Activated T-helper 9 cell treated with anti-CD3 and anti-CD28 coated beads, Interleukin-2, amount 50 U/mL, for 16 hours (primary cell): ENCODE data around the gene CTRB2.
"Not testable (repeated sequence)": the region's sequence is repeated elsewhere in the genome, so short reads cannot be mapped to it uniquely, and the experiment has no call there.

Experiments used
- DNase-seq: peaks from one replicate; pipeline ENCODE4 v3.0.0-alpha.2; 2020; ENCODE audit warnings: low read depth

Gene CTRB2

DNA sequence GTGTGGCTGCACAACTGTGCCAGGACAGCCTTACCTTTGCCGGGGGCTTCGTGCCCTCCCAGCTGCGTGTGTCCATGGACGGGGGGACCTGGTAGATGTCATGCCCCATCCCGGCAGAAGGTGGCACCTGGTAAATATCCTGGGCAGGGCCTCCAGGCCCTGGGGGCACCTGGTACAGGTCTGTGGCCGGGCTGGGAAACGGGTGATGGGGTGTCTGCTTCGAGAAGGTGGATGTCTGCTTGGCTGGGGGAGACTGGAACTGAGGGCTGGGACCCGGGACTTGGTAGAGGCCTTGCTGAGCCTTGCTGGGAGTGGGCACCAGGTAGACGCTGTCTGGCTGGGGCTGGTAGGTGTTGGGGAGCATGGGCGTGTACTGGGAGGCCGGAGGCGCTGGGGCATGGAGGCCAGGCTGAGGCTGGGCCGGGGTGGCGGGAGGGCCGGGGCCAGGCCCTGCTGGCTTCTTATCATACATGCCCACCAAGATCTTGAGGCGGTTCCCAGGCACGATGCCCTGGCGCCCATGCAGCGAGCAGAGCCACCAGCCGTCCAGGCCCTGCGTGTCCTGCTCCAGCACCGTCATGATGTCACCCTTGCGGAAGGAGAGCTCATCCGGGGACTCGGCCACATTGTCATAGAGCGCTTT lies 35.6 kb upstream of the CTRB2 start:
- DNase-seq = not testable (repeated sequence)

DNA sequence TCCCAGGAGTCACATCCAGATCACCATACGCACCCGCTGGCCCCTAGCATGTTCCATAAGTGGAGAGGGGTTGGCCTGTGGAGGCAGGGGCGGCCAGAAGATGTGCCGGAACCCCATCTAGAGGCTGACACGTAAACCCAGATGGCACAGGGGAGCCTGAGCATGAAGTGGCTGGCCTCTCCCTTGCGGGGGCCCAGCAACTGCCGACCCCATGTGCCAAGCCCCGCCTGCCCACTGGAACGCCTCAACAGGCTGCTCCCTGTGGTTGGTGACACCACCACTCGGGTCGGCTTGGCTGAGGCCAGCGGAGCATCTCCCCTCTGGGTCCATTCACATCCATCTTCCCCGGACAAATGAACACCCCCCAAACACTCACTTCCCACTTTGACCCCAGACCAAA lies 35.0 kb upstream of the CTRB2 start:
- no peak for DNase-seq

DNA sequence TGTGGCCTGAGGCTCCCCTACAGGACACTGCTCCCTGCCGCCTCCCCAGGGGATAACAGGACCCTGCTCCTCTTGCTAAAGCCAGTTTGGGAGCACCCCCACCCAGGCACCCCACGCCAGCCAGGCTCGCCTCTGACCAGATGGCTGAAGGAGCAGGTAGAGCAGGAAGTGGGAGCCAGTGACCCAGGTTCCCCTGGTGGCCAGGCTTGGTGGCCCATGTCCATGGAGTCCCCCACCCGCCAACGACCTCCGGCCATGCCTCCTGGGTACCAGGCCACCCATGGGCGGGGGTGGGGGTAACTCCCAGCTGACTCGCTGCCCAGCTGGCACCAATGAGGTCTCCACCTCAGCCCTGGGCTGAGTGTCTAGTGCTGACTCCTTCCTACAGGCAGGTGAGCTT lies 34.5 kb upstream of the CTRB2 start:
- no peak for DNase-seq

DNA sequence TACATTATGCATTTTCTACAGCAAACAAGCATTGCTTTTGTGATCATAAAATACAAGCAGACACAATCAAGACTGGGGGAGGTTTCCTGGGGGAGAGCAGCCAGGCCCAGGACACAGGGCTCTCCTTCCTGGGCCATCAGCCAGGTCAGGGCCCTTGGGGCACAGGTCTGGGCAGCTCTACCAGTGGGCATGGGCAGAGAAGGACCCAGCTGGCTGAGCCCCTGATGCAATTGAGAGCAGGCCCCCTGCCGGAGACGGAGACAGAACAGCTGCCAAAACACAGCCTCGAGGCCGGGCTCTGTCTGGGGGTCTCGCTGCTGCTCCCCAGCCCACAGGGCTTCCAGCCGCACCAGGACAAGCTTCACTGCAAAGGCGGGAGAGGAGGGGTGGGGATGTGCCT lies 33.7 kb upstream of the CTRB2 start:
- DNase-seq = not testable (repeated sequence)

DNA sequence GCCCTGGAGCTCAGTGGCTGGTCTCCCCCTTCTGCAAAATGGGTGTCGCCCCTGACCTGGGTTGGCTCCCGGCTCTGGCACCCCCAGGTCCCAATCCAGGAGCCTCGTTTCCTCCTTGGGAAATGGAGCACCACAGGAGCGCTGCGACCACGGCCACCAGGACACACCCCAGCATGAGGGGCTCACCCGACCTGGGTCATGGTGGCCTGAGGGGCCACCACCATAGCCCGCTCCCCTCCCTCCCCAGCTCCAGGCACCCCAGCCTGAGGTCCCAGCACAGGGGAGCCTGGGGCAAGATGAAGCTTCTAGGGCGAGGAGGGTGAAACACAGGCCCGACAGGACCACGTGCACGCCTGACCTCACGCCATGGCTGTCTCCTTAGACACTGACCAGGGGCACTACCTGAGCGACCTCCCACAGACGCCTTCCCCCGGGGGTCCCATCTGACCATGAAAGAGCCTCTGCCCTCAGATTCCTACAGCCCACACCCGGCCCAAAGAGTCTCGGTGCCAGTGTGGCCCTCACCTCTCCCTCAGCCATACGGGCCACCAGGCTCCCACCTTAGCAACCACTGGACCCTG lies 32.7 kb upstream of the CTRB2 start:
- DNase-seq = no peak

DNA sequence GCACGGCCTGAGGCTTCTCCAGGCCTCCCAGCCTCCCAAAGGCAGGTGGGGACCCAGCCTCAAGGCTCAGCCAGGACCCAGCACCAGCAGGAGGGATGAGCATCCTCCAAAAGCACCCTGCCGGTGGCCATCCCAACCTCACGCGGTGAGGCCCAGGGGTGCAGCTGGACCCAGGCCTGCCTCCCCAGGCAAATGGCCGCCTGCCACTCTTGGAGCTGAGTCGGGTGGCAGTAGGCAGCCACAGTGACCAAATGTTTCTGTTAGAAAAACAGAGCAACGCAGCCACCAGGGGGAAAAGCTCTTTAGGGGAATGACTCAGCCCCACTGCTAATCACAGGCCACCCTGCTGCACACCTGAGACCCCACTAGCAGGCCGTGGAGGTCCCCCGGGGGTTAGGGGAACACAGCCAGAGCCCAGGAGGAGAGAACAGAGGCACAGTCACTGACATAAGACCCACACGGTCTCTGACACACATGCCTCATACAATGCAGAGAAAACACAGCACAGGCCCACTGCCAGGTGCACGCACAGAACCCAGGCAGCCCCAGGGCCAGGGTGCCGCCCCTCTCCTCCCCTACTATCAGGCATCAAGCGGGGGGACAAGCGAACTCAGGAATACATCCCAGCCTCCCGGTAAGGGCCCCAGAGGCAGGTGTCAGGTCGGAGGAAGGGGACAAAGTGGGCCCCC lies 32.0 kb upstream of the CTRB2 start:
- no peak for DNase-seq

DNA sequence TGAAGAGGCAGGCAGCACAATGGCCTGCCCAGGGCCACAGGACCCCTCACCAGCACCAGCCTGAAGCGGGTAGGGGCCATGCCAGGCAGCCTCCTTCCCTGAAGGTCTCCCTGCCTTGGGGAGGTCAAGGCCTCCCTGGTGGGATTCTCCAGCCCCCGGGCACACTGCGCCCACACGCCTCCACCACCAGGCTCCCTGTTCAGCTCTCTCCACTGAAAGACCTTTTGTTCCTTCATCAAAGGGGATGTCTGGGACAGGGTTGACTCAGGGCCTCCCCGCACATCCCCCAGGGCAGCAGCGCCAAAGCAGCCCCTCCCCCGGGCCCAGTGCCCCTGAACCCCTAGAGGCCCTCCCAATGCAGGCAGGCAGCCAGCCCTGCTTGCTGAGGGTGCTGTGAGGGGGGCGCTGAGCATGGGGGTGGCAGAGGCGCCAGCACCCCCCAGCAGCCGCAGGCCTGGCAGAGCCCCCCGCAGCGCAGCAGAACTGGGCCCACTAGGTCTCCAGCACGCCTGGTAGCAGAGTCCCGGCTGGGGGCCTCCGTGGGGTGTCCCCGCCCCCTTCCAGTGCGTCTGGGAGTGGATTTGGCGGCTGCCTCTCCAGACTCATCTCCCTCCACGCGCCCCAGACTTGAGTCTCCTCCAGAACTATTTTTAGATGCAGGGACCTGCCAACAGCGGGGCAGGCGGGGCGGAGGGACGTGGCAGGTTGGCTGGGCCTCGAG lies 31.3 kb upstream of the CTRB2 start:
- DNase-seq = no peak

DNA sequence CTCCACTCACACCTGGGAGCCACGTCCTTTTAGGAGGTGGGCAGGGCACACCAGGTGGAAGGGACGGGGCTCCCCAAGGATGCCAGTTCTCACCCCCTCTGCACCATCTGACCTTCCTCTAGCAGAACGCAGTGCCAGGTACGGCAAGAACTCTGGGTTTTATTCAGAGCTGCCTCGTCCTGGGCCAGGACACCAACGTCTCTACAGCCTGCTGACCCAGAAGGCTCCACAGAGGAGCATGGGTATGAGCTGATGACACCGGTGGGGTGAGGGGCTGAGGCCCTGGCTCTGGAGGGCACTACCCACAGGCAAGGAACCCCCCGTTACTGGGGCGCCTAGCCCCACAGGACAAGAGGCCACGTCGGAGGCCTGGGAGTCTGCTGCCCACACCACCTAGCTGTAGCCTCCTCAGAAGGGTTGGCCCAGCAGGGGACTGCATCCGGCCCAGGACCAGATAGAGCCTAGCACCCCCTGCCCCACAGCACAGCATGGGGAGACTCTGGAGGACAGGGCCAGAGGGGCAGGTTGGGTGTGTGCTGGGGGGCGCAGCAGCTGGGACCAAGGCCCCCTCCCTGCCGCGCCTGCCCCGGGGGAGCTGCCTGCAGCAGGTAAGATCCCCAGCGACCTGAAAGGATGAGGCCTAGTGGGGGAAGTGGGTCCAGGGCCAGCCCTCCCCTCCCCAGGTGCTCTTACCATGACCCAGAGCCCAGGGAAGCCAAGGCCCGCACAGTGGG lies 30.6 kb upstream of the CTRB2 start:
- DNase-seq = no peak

DNA sequence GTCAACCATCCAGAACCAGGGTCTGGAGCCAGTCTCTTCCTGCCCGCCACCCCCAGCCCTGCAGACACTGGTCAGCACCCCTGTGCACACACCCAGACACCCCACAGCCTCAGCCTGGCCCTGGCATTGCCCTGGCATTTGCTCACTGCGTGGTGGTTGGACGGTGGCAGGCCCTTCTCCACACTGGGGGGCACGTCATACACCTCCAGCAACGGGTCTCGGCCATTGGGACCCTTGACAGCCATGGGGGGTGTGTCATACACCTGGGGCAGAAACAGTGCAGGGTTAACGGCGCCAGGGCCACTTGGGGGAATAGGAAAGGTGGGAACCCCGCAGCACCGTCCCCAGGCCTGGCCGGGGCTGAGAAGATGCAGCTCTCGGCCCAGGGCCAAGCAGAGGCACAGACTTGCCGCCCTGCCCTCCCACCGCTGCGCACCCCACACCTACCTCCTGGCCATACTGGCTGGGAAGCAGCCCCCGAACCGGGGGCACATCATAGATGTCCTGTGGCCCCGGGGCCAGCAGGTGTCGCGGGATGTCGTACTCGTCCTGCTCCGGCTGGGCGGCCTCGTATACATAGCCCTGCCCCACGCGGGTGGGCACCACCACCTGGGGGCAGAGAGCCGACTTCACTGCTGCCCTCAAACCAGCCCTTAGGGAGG lies 29.9 kb upstream of the CTRB2 start:
- DNase-seq = no peak

DNA sequence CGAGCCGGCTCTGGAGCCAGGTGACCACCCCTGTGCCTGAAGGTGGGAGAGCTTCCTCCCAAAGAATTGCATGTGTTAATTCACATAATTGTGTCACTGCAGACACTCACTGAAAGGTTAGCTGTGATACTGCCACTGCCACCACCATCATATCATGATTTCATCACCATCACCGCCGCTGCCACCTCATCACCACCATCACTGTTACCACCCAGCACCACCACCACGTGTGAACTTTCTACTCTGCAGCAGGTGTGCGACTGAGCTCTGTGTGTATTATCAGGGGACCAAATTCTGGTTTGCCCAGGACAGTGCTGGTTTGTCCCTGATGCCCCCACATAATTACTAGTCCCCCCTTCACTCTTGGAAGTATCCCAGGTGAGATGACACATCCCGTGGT lies 29.3 kb upstream of the CTRB2 start:
- DNase-seq = no peak

DNA sequence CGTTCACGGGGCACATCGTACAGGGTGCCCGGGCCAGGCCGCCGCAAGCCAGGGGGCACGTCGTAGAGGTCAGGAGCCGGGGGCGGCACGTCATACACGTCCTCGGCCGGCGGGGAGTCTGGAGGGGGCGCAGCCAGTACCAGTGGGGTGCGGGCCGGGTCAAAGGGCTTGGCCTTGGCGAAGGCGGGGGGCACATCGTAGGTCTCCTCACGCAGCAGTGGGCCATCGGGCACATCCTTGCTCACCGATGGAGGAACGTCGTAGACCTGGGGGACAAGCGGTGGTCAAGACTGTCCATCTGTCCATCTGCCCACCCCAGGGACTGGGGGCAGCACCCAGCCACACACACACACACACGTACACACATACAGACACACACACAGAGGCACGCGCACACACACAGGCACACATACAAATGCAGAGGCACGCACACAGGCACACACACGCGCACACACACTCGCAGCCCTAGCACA lies 28.8 kb upstream of the CTRB2 start:
- DNase-seq = no peak

DNA sequence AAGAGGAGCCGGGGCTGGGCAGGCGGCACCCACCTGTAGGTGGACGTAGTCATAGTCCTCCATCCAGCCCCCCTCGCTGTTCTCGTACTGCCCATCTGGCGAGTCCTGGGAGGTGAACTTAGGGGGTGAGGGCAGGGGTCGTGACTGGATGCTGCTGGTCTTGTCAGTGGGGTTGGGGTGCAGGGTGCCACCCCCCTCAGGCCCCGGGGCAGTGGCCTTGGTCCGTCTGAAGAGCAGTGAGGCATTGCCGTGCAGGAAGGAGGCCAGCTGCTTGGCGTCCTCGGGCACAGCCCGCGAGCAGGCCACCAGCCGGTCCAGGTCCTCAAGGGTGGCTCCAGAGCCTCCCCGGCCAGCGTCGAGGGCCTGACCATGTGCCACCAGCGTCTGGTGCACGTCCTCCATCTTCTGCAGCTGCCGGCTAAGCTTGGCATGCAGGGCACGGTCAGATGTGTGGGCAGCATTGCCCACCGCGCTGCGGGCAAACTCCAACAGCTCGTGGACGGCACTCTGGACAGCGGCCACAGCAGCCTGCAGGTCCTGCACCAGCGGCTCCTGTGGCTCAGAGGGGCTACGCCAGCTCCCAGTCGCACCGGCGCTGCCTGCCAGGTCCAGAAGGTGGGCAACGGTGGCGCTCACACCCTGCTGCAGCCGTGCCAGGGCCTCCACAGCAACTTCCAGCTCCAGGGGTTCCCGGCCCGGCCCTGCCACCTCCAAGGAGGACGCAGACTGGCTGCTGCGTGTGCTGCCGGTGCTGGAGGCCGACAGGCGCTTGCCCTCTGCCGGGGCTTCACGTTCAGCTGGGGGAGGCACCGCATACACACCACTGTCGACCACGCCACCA lies 28.1 kb upstream of the CTRB2 start:
- DNase-seq = no peak

DNA sequence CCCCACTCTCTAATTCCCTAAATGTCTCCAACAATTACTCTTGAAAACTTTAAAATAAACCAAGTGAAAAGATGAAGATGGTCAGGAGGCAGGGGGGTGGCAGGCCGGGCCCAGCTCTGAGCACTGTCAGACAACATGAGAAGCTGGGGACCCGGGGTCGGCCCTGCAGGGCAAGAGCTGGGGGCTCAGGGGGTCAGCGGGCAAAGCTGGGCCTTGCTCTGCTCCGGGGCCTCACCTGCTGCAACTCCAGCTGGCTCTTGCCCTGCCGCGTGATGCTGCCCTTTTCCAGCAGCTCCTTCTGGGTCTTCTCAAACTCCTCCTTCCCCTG lies 26.6 kb upstream of the CTRB2 start:
- no peak for DNase-seq

DNA sequence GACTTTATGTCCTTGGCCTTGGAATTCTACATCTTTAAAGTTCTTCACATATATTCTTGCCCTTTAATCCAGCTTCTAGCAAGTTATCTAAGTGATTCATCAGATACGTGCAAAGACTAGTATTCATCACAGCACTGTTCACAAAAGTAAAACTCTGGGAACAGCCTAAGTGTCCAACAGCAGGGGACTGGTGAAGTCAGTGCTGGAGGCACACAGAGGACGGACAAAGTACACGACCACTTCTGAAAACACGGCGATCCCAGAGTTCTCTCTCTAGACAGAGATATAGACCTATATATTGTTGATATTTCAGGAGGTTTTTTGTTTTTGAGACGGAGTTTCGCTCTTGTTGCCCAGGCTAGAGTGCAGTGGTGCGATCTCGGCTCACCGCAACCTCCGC lies 24.6 kb upstream of the CTRB2 start:
- DNase-seq = no peak

DNA sequence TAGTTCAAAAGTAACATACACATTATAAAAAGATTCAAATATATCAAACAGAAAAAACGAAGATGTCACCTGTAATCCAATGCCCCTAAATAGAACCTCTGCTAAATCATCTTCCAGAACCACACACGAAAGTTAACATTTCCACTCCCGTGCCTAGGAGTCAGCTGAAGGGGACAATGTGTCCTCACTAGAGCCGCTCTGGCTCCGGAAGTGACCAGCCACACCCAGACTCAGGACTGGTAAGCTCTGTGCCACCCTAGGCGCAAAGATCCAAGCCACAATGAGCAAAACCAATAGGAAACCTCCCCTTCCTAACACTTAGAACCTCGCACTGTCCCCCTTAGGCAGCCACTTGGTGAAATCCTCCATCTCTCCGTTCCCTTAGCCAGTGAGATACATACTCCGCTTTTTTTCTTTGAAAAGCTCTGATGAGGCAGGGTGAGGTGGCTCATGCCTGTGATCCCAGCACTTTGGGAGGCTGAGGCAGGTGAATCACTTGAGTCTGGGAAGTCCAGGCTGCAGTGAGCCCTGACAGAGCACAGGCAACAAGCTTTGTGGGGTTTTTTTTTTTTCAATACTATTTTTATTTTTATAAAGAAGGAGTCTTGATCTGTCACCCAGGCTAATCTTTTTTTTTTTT lies 23.6 kb upstream of the CTRB2 start:
- DNase-seq = no peak

DNA sequence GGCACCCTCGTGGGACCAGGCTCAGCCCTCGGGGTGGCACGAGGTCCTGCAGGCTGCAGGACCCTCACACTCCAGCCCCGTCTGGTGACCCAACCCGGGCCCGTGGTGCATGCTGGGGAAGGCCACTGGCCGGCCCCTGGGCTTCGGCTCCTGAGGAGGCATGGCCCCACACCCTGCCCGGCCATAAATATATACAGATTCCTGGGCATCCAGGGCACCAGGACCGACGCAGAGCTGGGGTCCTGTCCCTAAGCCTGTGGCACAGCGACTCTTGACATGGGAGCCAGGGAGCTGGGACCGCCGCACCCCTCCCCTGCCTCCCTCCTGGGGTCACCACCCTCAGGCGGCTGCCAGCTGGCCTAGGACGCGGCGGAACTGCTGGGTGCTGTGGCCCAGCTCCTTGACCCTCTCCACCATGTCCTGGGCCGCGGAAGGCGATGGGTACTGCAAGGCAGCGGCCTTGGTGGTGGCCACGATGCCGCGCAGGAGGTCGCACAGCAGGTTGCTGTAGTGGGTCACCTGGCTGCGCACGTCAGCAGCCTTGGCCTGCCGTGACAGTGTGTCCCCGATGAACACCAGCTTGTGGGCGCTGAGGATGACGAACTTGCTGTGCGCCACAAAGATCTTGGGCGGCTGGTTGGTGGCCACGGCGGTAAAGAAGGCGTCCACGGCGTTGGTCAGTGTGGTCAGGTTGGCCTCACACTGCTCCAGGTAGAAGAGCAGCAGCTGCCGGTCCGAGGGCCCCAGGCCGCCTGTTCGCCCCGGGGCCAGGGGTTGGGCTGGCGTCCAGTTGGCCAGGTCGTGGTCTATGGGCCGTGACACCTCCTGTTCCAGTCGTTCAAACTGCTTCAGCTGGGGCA lies 22.4 kb upstream of the CTRB2 start:
- no peak for DNase-seq

DNA sequence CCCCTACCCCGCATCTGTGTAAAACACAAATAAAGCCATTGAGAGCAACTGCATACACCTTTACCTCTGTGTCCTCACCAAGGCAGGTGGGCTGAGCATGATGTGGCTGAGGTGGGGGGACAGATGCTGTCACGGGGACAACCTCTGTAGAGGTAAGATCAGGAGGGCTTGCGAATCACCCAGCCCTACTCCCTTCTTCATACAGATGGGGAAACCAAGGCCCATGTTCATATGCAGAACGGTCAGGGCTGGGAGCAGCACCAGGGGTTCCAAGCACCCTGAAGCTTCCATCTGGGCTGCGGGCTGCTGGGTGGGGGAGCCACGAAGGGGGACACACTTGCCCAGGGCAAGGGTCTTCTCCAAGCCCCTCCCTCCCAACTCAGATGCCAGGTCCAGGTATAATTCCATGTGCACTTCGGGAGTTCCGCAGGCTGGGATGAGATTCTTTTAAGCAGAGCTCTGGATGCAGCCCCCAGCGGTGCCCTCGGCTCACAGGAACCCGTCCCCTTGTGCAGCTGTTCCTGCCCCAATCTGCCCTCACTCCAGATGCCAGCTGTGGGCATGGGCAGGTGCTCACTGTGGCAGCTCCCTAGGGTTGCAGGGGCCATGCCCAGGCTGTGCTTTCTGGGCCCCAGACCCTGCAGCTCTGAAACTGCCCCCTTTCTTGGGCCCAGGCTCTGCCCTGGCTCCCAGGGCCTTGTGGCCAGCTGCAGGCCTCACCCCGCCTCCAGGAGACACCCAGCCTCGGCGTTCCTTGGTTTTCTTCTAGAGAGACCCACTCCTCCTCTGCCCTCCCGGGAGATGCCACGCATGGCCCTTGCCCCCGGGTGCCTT lies 21.4 kb upstream of the CTRB2 start:
- no peak for DNase-seq

DNA sequence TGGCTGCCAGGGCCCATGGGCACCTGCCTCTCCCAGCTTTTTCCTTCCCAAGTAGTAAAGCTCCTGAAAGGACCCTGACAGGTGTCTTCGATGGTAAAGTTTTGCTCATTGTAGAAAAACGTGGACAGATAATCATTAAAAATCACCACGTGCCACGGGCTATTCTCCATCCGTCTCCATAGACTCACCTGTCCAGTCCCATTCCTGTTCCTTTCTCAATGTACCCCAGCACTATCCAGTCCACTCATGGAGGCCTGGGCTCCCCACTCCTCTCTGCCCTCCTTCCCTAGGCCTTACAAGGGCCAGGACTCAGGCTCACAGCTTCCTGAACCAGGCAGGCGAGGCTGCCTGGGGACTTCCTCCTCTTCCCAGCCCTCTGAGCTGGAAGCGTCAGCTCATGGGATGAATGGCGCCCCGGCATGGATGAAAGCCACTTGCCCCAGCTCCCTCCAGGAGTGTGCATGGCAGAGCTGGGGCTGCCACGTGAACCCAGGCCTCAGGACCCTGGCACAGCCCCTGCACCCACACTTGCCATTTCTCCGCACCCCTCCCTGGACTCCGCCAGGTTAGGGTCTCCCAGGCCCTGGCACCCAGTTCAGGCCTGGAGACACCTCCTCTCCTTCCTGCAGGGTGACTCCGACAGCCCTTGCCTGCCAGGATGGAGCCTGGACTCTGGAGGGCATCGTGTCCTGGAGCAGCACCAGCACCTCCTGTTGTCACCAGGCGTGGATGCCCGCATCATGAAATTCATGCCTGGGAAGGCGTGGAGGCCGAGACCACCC lies 20.6 kb upstream of the CTRB2 start:
- no peak for DNase-seq
